K562 (cell line): ENCODE data around the gene ZFPM1. TPM values are rescaled to one million over a fixed set of nuclear protein-coding genes. Genes with fewer than 3 reads are reported as not detected.

Experiments used
- CBX3 ChIP-seq, 2 experiments: IDR thresholded peaks; 1 replicate in 1 of 2; 2 replicates in 1 of 2; pipeline ENCODE4 v1.6.1; 2012; ENCODE audit warnings: inconsistent platforms in 2 of 2, low read length in 2 of 2, borderline replicate concordance in 1 of 2, control low read depth in 1 of 2
- CREBBP ChIP-seq: IDR thresholded peaks from one replicate; pipeline ENCODE4 v1.6.1; 2012; ENCODE audit warnings: low read depth, mild to moderate bottlenecking, control low read depth, inconsistent platforms, low read length
- EHMT2 ChIP-seq: fragments of 450-650 bp; IDR thresholded peaks from 2 replicates; pipeline ENCODE4 v1.6.1; 2018; ENCODE audit warnings: antibody characterized with exemption
- FOXA3 ChIP-seq, 2 experiments: fragments of 450-650 bp in 1 of 2; sonication (generic) in 1 of 2; formaldehyde crosslinking; IDR thresholded peaks in 1 of 2; conservative IDR thresholded peaks in 1 of 2; 2 replicates each; pipeline versions ENCODE4 v1.4.0 to v1.8.0; 2020 to 2022; ENCODE audit warnings: mild to moderate bottlenecking in 2 of 2, missing genetic modification reagents in 1 of 2
- HMGN3 ChIP-seq: IDR thresholded peaks from 2 replicates; pipeline ENCODE4 v1.6.1; 2011; ENCODE audit warnings: borderline replicate concordance, low read depth, mild to moderate bottlenecking, mixed read lengths, low read length; ENCODE audit not compliant: insufficient read length; ENCODE audit errors: extremely low read depth
- KDM1A ChIP-seq, 2 experiments: fragments of 450-650 bp; IDR thresholded peaks; 2 replicates each; pipeline ENCODE4 v1.6.1; 2016; ENCODE audit warnings: mild to moderate bottlenecking in 2 of 2
- MAX ChIP-seq: sonication (generic); formaldehyde crosslinking; IDR thresholded peaks from 2 replicates; pipeline ENCODE4 v1.9.0; 2022; ENCODE audit warnings: mild to moderate bottlenecking, missing genetic modification reagents
- MEF2D ChIP-seq: conservative IDR thresholded peaks from 2 replicates; pipeline ENCODE4 v1.6.1; 2016; ENCODE audit warnings: low read depth, missing genetic modification characterization, missing compliant biosample characterization
- MYBL2 ChIP-seq, 2 experiments: fragments of 450-650 bp in 1 of 2; sonication (generic) in 1 of 2; formaldehyde crosslinking in 1 of 2; IDR thresholded peaks; 2 replicates each; pipeline versions ENCODE4 v1.6.1 to v1.8.1; 2017 to 2022; ENCODE audit warnings: borderline replicate concordance in 1 of 2, inconsistent platforms in 1 of 2, low read depth in 1 of 2, mild to moderate bottlenecking in 1 of 2, missing genetic modification reagents in 1 of 2, moderate library complexity in 1 of 2
- NELFE ChIP-seq: IDR thresholded peaks from 2 replicates; pipeline ENCODE4 v1.6.1; 2011; ENCODE audit warnings: mild to moderate bottlenecking; ENCODE audit not compliant: insufficient read depth, insufficient read length
- NFRKB ChIP-seq: fragments of 450-650 bp; IDR thresholded peaks from 2 replicates; pipeline ENCODE4 v1.6.1; 2016; ENCODE audit warnings: low read depth
- NFYB ChIP-seq: IDR thresholded peaks from 2 replicates; pipeline ENCODE4 v1.6.1; 2011; ENCODE audit warnings: mild to moderate bottlenecking, moderate library complexity; ENCODE audit not compliant: insufficient read length; ENCODE audit errors: extremely low read depth
- PHB2 ChIP-seq: fragments of 450-650 bp; IDR thresholded peaks from 2 replicates; pipeline ENCODE4 v1.6.1; 2017; ENCODE audit warnings: low read depth
- POLR2G ChIP-seq: fragments of 200-400 bp; formaldehyde crosslinking; IDR thresholded peaks from 2 replicates; pipeline ENCODE4 v1.6.1; 2017; ENCODE audit warnings: low read depth, mild to moderate bottlenecking, antibody characterized with exemption, low read length, moderate library complexity
- SIX5 ChIP-seq, 2 experiments: IDR thresholded peaks; 2 replicates each; pipeline ENCODE4 v1.6.1; 2011; ENCODE audit warnings: low read length in 2 of 2, borderline replicate concordance in 1 of 2, low read depth in 1 of 2, mild to moderate bottlenecking in 1 of 2, moderate library complexity in 1 of 2; ENCODE audit not compliant: insufficient read depth in 1 of 2
- SMAD1 ChIP-seq: fragments of 150-350 bp; IDR thresholded peaks from 2 replicates; pipeline ENCODE4 v1.6.1; 2014; ENCODE audit warnings: low read length, low read depth; ENCODE audit not compliant: partially characterized antibody
- STAG1 ChIP-seq: sonication (generic); formaldehyde crosslinking; IDR thresholded peaks from 2 replicates; pipeline ENCODE4 v1.5.0; 2020; ENCODE audit warnings: missing genetic modification reagents, borderline replicate concordance
- TFAP4 ChIP-seq: sonication (generic); formaldehyde crosslinking; IDR thresholded peaks from 2 replicates; pipeline ENCODE4 v1.8.0; 2022; ENCODE audit warnings: missing genetic modification reagents, mild to moderate bottlenecking, moderate library complexity, borderline replicate concordance
- WHSC1 ChIP-seq: IDR thresholded peaks from one replicate; pipeline ENCODE4 v1.6.1; 2012; ENCODE audit warnings: low read length, control low read depth, inconsistent platforms
- XRCC4 ChIP-seq: IDR thresholded peaks from one replicate; pipeline ENCODE4 v1.6.1; 2011; ENCODE audit not compliant: insufficient read depth, insufficient read length; ENCODE audit errors: extremely low read depth
- ZBTB17 ChIP-seq: fragments of 450-650 bp; formaldehyde crosslinking; IDR thresholded peaks from 2 replicates; pipeline ENCODE4 v1.4.0; 2020; ENCODE audit warnings: mild to moderate bottlenecking
- ZNF140 ChIP-seq: fragments of 250-450 bp; sonication (Bioruptor Pico); IDR thresholded peaks from 2 replicates; pipeline ENCODE4 v1.8.0; 2021; ENCODE audit warnings: moderate library complexity, mild to moderate bottlenecking, inconsistent platforms
- ZNF146 ChIP-seq: IDR thresholded peaks from one replicate; pipeline ENCODE4 v1.6.1; 2018; ENCODE audit warnings: missing compliant biosample characterization; ENCODE audit not compliant: unreplicated experiment
- ZNF778 ChIP-seq: fragments of 450-650 bp; formaldehyde crosslinking; IDR thresholded peaks from 2 replicates; pipeline ENCODE4 v1.4.0; 2020; ENCODE audit warnings: mild to moderate bottlenecking, moderate library complexity
- polyA plus RNA-seq, 8 experiments: library from polyadenylated mRNA; depleted of rRNA in 4 of 8; stranded (reverse) in 5 of 8; unstranded in 3 of 8; fragments of >200 nt; fragmentation: Nextera tagmentation in 2 of 8; fragmentation: Illumina TruSeq in 1 of 8; extraction: Ambion mirVana in 2 of 8; extraction: Trizol in 1 of 8; gene quantifications; 2 replicates each; pipeline versions ENCODE4 v1.2.1 to v1.2.3, GENCODE V29; 2011 to 2014; ENCODE audit warnings: inconsistent platforms in 1 of 8, missing spikeins in 1 of 8
- total RNA-seq, 7 experiments: library from RNA; depleted of rRNA in 6 of 7; stranded (reverse); fragments of >200 nt in 6 of 7; fragmentation: Illumina TruSeq in 2 of 7; extraction: Trizol in 2 of 7; gene quantifications; 2 replicates each; pipeline versions ENCODE4 v1.2.1 to v1.2.3, GENCODE V29; 2011 to 2021; ENCODE audit warnings: low replicate concordance in 1 of 7
- TF ChIP-seq, protein P1 (sequence below): fragments of 150-350 bp; conservative IDR thresholded peaks from 2 replicates; pipeline ENCODE4 v1.6.1; 2014; ENCODE audit warnings: low read length

ZFPM1 gene
- total and polyA plus RNA-seq, 9 of the 15 experiments (the other 6 are each of a cell fraction or from before 2014, with no cell fraction given) = 0.03 to 35.9 (median 1.4) TPM

DNA sequence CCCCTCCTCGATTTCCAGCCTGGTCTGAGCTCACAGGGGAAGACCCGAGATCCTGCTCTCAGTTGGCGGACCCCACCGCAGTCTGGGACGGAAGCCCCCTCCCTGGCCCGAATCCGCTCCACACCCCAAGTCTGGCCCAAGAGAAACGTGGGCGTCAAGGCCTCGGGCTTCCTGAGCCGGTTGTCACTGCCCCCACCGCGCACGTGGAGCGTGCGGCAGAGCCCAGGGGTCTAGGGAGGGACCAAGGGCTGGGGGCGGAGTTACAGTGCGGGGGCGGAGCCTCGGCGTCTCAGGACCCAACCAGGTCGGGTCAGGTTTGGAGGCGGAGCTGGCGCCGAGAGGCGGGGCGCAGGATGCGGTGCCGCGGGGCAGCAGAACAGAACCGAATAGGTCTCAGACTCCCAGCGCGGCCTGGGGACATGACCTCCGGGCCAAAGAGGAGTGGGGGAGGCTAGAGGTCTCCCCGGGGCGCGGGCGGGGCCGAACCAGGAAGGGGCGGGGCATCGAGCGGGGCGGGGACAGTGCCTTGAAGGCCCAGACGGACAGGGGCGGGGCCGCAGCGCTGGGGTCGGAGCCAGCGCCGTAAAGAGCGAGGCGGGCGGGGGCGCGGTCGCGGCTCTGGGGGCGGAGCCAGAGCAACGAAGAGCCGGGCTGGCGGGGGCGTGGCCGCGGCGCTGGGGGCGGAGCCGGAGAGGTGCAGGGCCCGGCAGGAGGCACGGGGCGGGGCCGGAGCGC is 431 bp upstream of the ZFPM1 start (continued):
- TF ChIP-seq SIX5 (IDR thresholded peaks at IDR 0.05; ENCODE audit: borderline replicate concordance in 1 of 2, insufficient read depth in 1 of 2, low read depth in 1 of 2, low read length in 2 of 2) (no peak), XRCC4 (no peak), HMGN3 (peak; percentile 26), NFYB (no peak), POLR2G (peak; percentile 81), MEF2D (no peak), ZNF778 (CRISPR knock-in tag) (no peak), PHB2 (no peak), CREBBP (no peak), ZNF140 (CRISPR knock-in tag) (no peak), STAG1 (no peak; the same call in 1 of the 2 replicates), SMAD1 (no peak), TFAP4 (peak; percentile 83), CBX3 (IDR thresholded peaks at IDR 0.05; ENCODE audit: borderline replicate concordance in 1 of 2, low read length in 2 of 2) (peak in 1 of 2 experiments; percentile 90; a peak in 1 of 3 replicates), EHMT2 (no peak), WHSC1 (no peak), KDM1A (IDR thresholded peaks at IDR 0.05) (no peak), ZBTB17 (CRISPR knock-in tag) (no peak), NELFE (no peak), NFRKB (no peak), FOXA3 (CRISPR knock-in tag; conservative IDR thresholded peaks at IDR 0.05 in 1 of 2, IDR thresholded peaks at IDR 0.05 in 1 of 2) (no peak), MAX (peak; percentile 100), ZNF146 (CRISPR knock-in tag) (no peak), MYBL2 (IDR thresholded peaks at IDR 0.05; ENCODE audit: low read depth) (no peak), MYBL2 (CRISPR knock-in tag; IDR thresholded peaks at IDR 0.05; ENCODE audit: borderline replicate concordance) (no peak)
- TF ChIP-seq, protein P1, sequence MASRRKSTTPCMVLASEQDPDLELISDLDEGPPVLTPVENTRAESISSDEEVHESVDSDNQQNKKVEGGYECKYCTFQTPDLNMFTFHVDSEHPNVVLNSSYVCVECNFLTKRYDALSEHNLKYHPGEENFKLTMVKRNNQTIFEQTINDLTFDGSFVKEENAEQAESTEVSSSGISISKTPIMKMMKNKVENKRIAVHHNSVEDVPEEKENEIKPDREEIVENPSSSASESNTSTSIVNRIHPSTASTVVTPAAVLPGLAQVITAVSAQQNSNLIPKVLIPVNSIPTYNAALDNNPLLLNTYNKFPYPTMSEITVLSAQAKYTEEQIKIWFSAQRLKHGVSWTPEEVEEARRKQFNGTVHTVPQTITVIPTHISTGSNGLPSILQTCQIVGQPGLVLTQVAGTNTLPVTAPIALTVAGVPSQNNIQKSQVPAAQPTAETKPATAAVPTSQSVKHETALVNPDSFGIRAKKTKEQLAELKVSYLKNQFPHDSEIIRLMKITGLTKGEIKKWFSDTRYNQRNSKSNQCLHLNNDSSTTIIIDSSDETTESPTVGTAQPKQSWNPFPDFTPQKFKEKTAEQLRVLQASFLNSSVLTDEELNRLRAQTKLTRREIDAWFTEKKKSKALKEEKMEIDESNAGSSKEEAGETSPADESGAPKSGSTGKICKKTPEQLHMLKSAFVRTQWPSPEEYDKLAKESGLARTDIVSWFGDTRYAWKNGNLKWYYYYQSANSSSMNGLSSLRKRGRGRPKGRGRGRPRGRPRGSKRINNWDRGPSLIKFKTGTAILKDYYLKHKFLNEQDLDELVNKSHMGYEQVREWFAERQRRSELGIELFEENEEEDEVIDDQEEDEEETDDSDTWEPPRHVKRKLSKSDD = no peak
